Measurements from ENCODE around the gene TSPAN32.
"Not testable (repeated sequence)": the region's sequence is repeated elsewhere in the genome, so short reads cannot be mapped to it uniquely, and the experiment has no call there.

The TSPAN32 gene

DNA sequence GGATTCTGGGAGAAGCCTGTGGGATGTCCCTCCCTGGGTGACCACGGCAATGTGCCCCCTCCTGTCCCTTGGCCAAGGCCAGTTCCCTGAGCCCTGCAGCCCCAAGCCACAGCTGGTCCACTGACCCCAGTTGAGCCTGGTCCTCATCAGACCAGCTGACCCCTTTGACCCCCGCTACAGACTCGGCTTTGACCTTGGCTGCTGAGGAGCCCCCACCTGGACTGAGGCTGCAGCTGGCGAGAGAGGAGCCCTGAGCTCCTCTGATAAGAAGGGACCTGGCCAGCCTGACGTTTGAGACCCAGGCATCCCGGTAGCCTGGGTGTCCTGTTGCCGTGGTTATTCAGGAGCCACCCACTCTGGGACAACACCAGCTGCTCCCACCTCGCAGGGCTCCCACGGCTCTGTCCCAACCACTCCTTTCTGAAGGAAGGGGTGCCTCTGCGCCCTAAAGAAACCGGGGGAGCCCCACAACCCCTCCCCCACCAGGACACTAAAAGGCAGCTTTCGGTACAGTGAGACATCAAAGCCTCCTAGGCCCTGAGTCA, 34.4 kb upstream of the TSPAN32 start:
- DNase-seq (ENCODE audit: low read depth in 3 of 3): no peak

DNA sequence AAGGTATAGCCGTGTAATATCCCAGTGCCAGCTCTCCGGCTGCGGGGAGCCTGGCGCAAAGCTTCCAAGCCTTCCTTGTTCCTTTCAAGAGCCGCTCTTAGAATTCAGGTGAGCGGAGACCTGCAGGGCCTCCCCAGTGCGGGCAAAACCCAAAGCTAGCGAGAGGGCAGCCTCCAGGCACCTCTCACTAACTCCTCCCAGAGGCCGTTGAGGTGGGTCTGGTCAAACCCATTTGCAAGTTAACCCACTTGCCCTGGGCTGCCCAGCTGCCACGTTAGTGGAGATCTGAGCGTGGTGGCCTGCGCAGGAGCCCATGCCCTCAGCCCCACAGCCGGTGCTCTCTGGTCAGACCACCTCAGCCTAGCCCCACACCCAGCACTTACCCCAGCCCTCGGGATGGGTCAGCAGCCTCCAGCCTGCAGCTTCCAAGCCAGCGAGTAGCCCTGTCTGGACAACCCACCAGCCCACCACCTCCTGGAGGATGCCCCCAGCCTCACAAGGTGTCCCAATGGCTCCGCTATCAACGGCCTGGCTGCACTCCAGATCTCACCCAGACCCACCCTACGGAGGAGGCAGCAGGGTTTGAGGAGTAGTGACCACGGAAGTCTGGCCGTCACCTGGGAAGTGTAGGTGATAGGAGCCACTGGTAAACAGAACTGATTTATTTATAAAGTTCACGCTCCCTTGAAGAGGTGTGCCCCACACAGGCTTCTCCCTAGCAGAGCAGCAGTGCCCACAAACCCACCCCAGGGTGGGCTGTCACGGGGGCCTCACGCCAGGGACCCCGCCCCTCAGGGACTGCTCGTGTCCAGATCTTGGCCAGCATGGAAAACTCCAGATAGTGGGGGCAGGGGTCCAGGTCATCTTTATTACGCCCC, 33.7 kb upstream of the TSPAN32 start:
- no peak for DNase-seq (ENCODE audit: low read depth in 3 of 3)

DNA sequence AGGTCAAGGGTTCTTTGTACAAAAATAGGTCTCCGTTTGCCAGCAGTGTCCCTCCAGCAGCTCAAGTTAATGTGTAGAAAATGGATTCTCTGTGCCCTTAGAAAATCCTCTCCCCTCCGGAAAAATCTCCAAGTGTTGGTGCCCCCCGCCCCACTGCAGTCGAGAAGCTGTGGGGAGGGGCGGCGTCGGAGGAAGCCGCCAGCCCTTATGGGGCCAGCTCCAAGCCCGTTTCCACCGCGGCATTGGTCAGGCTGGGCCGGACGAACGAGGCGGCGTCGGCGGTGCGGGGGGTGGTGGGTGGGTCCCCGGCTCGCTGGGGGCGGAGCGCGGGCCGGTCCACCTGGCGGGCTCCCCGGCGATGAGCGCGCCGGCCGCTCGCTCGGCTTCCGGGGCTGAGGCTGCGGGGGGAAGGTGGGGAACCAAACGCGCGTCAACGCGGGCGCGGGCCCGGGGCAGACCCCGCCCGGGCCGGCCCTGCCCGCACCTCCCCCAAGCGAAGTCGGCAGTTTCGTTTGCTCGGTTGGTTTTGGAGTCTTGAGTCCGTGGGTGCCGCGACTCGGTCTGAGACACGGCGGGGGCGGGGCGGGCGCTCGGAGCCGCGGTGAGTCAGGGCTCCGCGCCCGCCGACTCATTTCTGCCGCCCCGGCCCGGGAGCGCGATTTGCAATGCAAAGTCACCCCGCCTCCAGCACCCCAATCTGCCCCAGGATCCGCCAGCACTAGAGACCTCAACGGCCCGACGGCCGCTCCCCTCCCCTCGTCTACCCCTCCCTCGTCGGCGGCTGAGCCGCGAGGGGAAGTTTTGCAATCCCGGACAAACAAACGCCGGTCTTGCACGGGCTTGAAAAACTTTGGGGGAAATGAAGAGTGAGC, 32.8 kb upstream of the TSPAN32 start:
- peak; percentile 63 to 87 (median 71) for DNase-seq (ENCODE audit: low read depth in 3 of 3)

DNA sequence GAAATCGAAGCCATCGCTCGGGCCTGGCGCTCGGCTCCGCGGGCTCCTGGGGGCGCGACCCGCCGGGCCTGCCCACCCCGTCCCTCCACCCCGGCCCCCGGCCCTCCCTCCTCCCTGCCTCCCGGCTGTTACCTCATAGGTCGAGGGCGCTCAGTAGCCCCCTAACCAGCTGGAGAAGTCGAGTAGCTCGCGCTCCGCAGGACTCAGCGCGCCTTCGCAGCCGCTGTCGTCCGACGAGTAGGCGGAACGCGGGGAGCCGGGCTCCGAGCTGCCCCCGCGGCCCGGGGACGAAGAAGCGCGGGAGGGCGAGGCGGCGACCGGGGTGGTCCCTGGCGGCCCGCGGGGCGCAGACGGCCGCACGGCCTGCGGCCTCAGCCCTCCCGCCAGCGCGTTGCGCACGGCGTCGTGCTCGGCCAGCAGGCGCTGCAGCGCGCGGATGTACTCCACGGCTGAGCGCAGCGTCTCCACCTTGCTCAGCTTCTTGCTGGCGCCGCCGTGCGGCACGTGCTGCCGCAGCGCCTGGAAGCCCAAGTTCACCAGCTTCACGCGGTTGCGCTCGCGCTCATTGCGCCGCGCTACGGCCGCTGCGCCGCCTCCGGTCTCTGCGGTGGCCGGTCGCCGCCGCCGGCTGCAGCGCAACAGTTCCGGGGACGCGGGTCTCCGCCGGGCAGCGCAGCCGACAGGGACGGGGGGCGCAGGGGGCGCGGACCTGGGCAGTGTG, 32.1 kb upstream of the TSPAN32 start:
- DNase-seq (ENCODE audit: low read depth in 3 of 3): peak in 1 of 3 donors; percentile 37

DNA sequence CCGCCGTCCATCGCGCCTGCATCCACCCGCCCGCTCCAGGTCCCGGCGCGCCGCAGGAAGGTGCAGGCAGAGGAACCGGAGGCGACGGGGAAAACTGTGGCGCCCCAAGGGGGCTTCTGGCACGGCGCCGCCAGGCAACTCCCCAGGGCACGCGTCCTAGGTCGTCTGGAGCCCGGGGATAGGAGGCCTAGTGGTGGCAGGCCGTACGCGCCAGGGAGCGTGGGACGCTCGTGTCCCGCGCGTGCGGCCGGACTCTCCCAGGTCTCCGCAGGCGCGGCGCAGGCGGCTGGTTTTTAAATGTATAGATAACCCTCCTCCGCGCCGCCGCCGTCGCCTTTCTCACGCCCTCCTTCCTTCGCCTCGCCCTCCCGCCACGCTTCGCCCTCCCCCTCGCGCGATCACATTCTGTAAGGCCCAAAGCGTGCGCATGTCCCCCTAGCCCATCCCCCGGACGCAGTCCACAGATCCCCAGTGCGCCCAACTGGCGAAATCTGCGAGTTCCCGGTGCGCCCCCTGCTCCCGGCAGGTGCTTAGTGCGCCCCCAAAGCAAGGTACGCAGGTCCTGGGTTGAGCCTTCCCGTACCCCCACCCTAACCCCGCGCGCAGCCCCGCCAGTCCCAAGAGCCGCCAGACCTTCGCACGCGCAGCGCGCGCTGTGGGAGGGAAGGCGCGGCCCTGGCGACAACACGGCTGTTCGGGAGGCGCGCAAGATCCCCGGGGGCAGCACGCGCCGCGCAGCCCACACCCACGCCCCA, 31.3 kb upstream of the TSPAN32 start, which contains the start of gene ASCL2:
Gene ASCL2 (minus strand): TSS at position 267 of the 755 bp plus-strand sequence. CDS start 256 bp downstream, at position 11.
- DNase-seq (ENCODE audit: low read depth in 3 of 3): no peak

- no peak for DNase-seq (ENCODE audit: low read depth in 3 of 3)
These were observed 30.8 kb upstream of the TSPAN32 start for GRCh38 chr11:2271077-2271326.

- no peak for DNase-seq (ENCODE audit: low read depth in 3 of 3)
These were observed 30.2 kb upstream of the TSPAN32 start for GRCh38 chr11:2271327-2272227.

DNA sequence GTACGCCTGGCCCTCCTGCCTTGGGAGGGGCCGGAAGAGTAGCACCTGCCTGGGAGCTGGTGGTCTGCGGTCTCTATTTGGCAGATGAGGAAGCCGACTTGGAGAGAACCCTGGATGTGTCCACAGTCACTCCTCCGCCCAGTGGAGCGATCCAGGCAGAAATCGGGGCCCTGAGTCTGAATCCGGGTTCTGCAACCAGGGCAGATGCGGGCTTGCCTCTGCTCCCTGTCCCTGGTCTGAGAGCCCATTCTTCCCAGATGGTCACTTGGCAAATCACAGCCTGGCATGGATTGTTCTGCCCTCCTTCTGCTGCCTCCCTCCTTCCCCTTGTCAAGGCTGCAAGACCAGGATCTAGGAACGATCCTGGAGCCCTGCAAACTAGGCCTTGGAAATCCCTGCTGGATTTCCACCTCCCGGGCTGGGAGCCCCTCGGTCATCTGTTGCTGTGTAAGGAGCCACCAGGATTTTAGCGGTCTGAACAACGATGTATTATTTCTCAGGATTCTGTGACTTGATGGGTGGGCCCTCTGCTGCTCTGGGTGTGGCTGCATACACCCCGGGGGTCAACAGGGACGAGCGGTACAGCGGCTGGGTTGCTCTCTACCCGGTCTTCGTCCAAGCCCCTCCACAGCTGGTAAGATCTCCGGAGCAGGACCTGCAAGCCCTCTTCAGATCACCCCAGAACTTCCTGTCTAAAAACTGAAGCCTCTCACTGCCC, 29.4 kb upstream of the TSPAN32 start:
- DNase-seq (ENCODE audit: low read depth in 3 of 3): no peak

- no peak for DNase-seq (ENCODE audit: low read depth in 3 of 3)
These were observed 28.9 kb upstream of the TSPAN32 start for GRCh38 chr11:2272946-2273280.

DNA sequence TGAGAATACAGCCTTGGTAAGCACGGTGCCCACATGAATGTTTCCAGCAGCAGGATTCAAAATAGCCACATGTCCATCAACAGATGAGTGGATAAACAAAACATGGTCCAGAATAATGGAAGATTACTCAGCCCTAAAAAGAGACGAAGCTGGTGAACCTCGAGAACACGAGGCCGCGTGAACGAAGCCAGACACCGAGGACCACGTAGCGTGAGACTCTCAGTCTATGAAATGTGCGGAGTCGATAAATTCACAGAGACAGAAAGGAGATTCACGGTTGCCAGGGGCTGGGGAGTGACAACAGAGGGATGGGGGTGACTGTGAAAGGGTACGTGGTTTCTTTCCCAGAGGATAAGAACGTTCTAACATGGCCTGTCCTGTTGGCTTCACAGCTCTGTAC, 28.5 kb upstream of the TSPAN32 start:
- no peak for DNase-seq (ENCODE audit: low read depth in 3 of 3)

- DNase-seq (ENCODE audit: low read depth in 3 of 3): no peak
These were observed 28.0 kb upstream of the TSPAN32 start for GRCh38 chr11:2273771-2274170.

DNA sequence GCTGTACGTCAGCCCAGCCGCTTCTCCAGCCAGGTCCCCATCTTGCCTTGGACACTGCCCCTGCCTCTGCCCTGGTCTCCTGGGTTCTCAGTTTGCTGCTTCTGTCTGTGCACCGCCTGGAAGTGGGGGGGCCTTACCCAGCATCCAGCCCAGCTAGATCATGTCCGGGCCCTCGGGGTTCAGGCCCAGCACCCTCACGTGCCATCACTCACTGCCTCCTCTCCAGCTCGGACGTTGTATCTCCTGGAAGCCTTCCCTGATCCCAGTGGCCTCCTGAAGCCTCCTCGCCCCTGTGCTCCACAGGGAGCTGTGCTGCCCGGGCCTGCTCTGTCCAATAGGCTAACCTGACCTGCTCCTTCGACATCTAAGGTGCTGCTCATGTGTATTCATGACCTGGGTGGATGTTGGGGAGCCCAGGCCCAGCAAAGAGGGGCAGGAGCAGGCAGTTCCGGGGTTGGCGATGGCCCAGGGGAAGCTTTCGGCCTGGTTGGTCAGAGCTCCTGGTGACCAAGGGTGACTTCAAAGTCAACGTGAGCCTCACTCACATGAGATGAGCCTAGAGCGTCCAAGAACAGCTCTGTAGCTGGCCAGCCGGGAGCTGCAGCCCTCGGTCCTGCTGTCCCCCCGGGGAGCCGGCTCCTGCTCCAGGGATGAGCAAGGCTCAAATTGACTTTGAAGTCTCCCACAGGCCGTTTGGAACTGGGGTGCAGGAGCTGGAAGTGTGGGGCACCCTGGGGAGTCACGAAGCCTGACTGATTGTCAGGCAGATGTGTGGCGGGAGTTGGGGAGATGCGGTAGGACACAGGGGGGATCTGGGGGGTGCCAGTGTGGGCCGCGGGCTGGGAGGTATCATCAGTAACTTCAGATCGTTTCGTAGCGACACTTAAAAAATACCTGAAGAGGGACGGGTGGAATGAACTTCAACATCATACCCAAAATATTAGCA, 26.2 kb upstream of the TSPAN32 start:
- no peak for DNase-seq (ENCODE audit: low read depth in 3 of 3)

GRCh38 chr11:2276280-2277007, 25.4 kb upstream of the TSPAN32 start:
- DNase-seq (ENCODE audit: low read depth in 3 of 3): no peak

GRCh38 chr11:2277008-2277346, 24.8 kb upstream of the TSPAN32 start:
- DNase-seq (ENCODE audit: low read depth in 3 of 3): no peak

- DNase-seq (ENCODE audit: low read depth in 3 of 3): no peak
These were observed 23.8 kb upstream of the TSPAN32 start for GRCh38 chr11:2277933-2278523.

DNA sequence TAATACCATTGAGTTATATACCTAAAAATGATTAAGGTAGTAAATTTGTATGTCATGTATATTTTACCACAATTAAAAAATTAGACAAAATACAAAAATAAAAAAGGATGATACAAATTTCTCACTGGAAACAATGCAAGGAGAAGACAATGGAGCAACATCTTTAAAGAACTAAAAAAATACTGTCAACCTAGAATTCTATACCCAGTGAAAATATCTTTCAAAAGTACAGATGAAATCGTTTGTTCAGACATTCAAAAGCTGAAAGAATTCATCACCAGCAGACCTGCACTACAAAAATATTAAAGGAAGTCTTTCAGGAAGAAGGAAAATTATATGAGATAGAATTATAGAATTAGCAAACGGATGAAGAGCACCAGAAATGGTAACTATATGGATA, 21.6 kb upstream of the TSPAN32 start:
- no peak for DNase-seq (ENCODE audit: low read depth in 3 of 3)

DNA sequence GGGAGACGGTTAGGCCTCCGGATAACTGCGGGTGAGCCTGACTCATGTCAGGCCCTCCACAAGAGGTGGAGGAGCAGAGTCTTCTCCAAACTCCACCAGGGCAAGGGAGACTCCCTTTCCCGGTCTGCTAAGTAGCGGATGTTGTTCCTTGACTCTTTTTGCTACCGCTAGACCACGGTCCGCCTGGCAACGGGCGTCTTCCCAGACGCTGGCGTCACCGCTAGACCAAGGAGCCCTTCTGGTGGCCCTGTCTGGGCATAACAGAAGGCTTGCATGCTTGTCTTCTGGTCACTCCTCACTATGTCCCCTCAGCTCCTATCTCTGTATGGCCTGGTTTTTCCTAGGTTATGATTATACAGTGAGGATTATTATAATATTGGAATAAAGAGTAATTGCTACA, 15.5 kb upstream of the TSPAN32 start:
- DNase-seq (ENCODE audit: low read depth in 3 of 3): not testable (repeated sequence)

GRCh38 chr11:2287091-2287490, 14.7 kb upstream of the TSPAN32 start:
- no peak for DNase-seq (ENCODE audit: low read depth in 3 of 3)
